ENCODE data around the gene SLC5A9. TPM values are rescaled to one million over a fixed set of nuclear protein-coding genes. Genes with fewer than 3 reads are reported as not detected.
A peak's percentile ranks its signal among the peaks of the same experiment; 100 is the strongest.

The SLC5A9 gene
- total and polyA plus RNA-seq, 2 of the 13 experiments (the other 11 are each of a cell fraction or from before 2014, with no cell fraction given): 42.0 to 65.0 TPM

- no peak for TF ChIP-seq ZBTB40 (IDR thresholded peaks at IDR 0.05)
- TF ChIP-seq ZBTB40 (CRISPR knock-in tag; IDR thresholded peaks at IDR 0.05): peak; percentile 50; the same call in 1 of the 2 replicates
- TF ChIP-seq ZNF280B (CRISPR knock-in tag; IDR thresholded peaks at IDR 0.05; ENCODE audit: borderline replicate concordance): peak; percentile 80; the same call in 1 of the 2 replicates
- TF ChIP-seq YEATS4 (CRISPR knock-in tag; IDR thresholded peaks at IDR 0.05; ENCODE audit: borderline replicate concordance): peak; percentile 27; the same call in 1 of the 2 replicates
- no peak for TF ChIP-seq TRIM24 (CRISPR knock-in tag; IDR thresholded peaks at IDR 0.05)
- no peak for TF ChIP-seq PRPF4 (IDR thresholded peaks at IDR 0.05; ENCODE audit: low read depth, low read length, poor library complexity, severe bottlenecking)
- peak; percentile 64; the same call in 1 of the 2 replicates for TF ChIP-seq ARID4A (CRISPR knock-in tag; IDR thresholded peaks at IDR 0.05; ENCODE audit: borderline replicate concordance)
- TF ChIP-seq HINFP (CRISPR knock-in tag; IDR thresholded peaks at IDR 0.05; ENCODE audit: low read depth): 0 out of 2 replicates have a peak, but pooled peaks have one; percentile 56
- 0 out of 2 replicates have a peak, but pooled peaks have one; percentile 55 for TF ChIP-seq ZIK1 (CRISPR knock-in tag; IDR thresholded peaks at IDR 0.05; ENCODE audit: borderline replicate concordance, low read depth)
These were observed at the start of gene SLC5A9 (continued) for GRCh38 chr1:48222501-48223242.
